GM19043 (cell line): Measurements from ENCODE around the gene BTBD8.

Source experiments
- ATAC-seq: cut with Tn5 transposase; IDR thresholded peaks from one replicate; pipeline ENCODE4 v1.9.1; 2021; ENCODE audit warnings: low read depth; ENCODE audit not compliant: unreplicated experiment

Gene BTBD8

GRCh38 chr1:92188436-92189255 lies 108.5 kb downstream of the BTBD8 start:
- ATAC-seq = no peak

GRCh38 chr1:92191726-92192125 lies 111.6 kb downstream of the BTBD8 start:
- ATAC-seq = no peak

GRCh38 chr1:92192246-92192645 lies 112.1 kb downstream of the BTBD8 start:
- ATAC-seq = no peak

GRCh38 chr1:92194511-92194910 lies 114.4 kb downstream of the BTBD8 start:
- ATAC-seq = no peak

- ATAC-seq = no peak
Observed at GRCh38 chr1:92201973-92202372, 121.8 kb downstream of the BTBD8 start.

- ATAC-seq = no peak
Observed at GRCh38 chr1:92203105-92203504, 123.0 kb downstream of the BTBD8 start.

GRCh38 chr1:92210701-92211100 lies 130.6 kb downstream of the BTBD8 start:
- ATAC-seq = no peak

GRCh38 chr1:92211166-92211565 lies 131.0 kb downstream of the BTBD8 start:
- no peak for ATAC-seq

- ATAC-seq = no peak
Observed at GRCh38 chr1:92217721-92218120, 137.6 kb downstream of the BTBD8 start, which contains the start of gene C1orf146. TSS of gene C1orf146 (plus strand) at chr1:92217915. CDS start at chr1:92231421, 13,506 bp downstream.

GRCh38 chr1:92218559-92218958 lies 138.4 kb downstream of the BTBD8 start:
- ATAC-seq = no peak

- ATAC-seq = no peak
Observed at GRCh38 chr1:92219028-92219427, 138.9 kb downstream of the BTBD8 start.

- ATAC-seq = no peak
Observed at GRCh38 chr1:92228401-92228800, 148.3 kb downstream of the BTBD8 start.

GRCh38 chr1:92230736-92231135 lies 150.6 kb downstream of the BTBD8 start:
- no peak for ATAC-seq
